ENCODE measurements around the gene HHEX.

DNA sequence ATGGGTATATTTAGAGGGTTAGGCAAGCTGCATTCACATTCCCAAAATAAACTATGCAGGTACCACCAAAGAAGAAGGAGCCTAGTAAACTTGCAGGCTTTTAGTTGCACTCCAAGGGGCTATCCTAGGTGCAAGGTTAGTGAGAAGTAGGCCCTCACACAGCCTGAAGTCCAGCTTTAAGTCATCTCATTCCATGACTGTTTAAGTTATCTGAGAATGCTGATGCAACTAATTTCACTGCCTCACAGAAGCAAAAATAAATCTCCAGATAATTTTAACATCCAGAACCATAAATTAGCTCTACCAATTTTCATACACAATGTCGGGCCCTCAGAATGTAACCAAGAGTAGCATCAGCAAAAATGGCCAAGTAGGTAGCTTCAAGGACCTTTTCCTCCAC is 34.3 kb upstream of the HHEX start:
- TF ChIP-seq, protein P1, sequence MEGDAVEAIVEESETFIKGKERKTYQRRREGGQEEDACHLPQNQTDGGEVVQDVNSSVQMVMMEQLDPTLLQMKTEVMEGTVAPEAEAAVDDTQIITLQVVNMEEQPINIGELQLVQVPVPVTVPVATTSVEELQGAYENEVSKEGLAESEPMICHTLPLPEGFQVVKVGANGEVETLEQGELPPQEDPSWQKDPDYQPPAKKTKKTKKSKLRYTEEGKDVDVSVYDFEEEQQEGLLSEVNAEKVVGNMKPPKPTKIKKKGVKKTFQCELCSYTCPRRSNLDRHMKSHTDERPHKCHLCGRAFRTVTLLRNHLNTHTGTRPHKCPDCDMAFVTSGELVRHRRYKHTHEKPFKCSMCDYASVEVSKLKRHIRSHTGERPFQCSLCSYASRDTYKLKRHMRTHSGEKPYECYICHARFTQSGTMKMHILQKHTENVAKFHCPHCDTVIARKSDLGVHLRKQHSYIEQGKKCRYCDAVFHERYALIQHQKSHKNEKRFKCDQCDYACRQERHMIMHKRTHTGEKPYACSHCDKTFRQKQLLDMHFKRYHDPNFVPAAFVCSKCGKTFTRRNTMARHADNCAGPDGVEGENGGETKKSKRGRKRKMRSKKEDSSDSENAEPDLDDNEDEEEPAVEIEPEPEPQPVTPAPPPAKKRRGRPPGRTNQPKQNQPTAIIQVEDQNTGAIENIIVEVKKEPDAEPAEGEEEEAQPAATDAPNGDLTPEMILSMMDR (IDR thresholded peaks at IDR 0.05), result no peak
- no peak for TF ChIP-seq ZFX (IDR thresholded peaks at IDR 0.05; ENCODE audit: borderline replicate concordance)

Data from 22Rv1 (cell line).